ENCODE data around the gene COPZ2. TPM values are rescaled to one million over a fixed set of nuclear protein-coding genes. Genes with fewer than 3 reads are reported as not detected.
A peak's percentile ranks its signal among the peaks of the same experiment; 100 is the strongest.
"Not testable (repeated sequence)": the region's sequence is repeated elsewhere in the genome, so short reads cannot be mapped to it uniquely, and the experiment has no call there.

The COPZ2 gene
- total RNA-seq: 4.6 and 7.0 TPM in 2 replicates

GRCh38 chr17:48037036-48037837 is at the start of gene COPZ2:
COPZ2 (minus strand) TSS chr17:48037797; CDS start chr17:48037777, 20 bp downstream.
- peak; percentile 60 to 62 for DNase-seq (ENCODE audit: low read depth in 2 of 2)

GRCh38 chr17:48084932-48085331 is 47.3 kb upstream of the COPZ2 start:
- no peak for DNase-seq (ENCODE audit: low read depth in 2 of 2)

GRCh38 chr17:48081858-48082257 is 44.3 kb upstream of the COPZ2 start:
- DNase-seq (ENCODE audit: low read depth in 2 of 2): no peak

- DNase-seq (ENCODE audit: low read depth in 2 of 2): not testable (repeated sequence)
Measured at GRCh38 chr17:48077152-48077551, 39.6 kb upstream of the COPZ2 start.

GRCh38 chr17:48074322-48075081 is 36.9 kb upstream of the COPZ2 start:
- peak; percentile 79 to 87 for DNase-seq (ENCODE audit: low read depth in 2 of 2)

- DNase-seq (ENCODE audit: low read depth in 2 of 2): not testable (repeated sequence)
Measured at GRCh38 chr17:48073566-48074094, 36.0 kb upstream of the COPZ2 start.

GRCh38 chr17:48072811-48073210 is 35.2 kb upstream of the COPZ2 start:
- not testable (repeated sequence) for DNase-seq (ENCODE audit: low read depth in 2 of 2)

GRCh38 chr17:48071654-48072053 is 34.1 kb upstream of the COPZ2 start:
- no peak for DNase-seq (ENCODE audit: low read depth in 2 of 2)

- no peak for DNase-seq (ENCODE audit: low read depth in 2 of 2)
Measured at GRCh38 chr17:48070195-48070594, 32.6 kb upstream of the COPZ2 start.

- DNase-seq (ENCODE audit: low read depth in 2 of 2): peak in 1 of 2 donors; percentile 42
Measured at GRCh38 chr17:48068491-48068961, 30.9 kb upstream of the COPZ2 start.

- DNase-seq (ENCODE audit: low read depth in 2 of 2): not testable (repeated sequence)
Measured at GRCh38 chr17:48067808-48068207, 30.2 kb upstream of the COPZ2 start.

- no peak for DNase-seq (ENCODE audit: low read depth in 2 of 2)
Measured at GRCh38 chr17:48067245-48067644, 29.6 kb upstream of the COPZ2 start.

- peak in 1 of 2 donors; percentile 47 for DNase-seq (ENCODE audit: low read depth in 2 of 2)
Measured at GRCh38 chr17:48066656-48067055, 29.1 kb upstream of the COPZ2 start.

- DNase-seq (ENCODE audit: low read depth in 2 of 2): no peak
Measured at GRCh38 chr17:48066192-48066591, 28.6 kb upstream of the COPZ2 start.

GRCh38 chr17:48064638-48065037 is 27.0 kb upstream of the COPZ2 start:
- DNase-seq (ENCODE audit: low read depth in 2 of 2): no peak

GRCh38 chr17:48062273-48062672 is 24.7 kb upstream of the COPZ2 start:
- DNase-seq (ENCODE audit: low read depth in 2 of 2): no peak

- peak in 1 of 2 donors; percentile 47 for DNase-seq (ENCODE audit: low read depth in 2 of 2)
Measured at GRCh38 chr17:48060249-48060648, 22.7 kb upstream of the COPZ2 start.

- no peak for DNase-seq (ENCODE audit: low read depth in 2 of 2)
Measured at GRCh38 chr17:48059125-48059668, 21.6 kb upstream of the COPZ2 start.

GRCh38 chr17:48058393-48059124 is 21.0 kb upstream of the COPZ2 start:
- no peak for DNase-seq (ENCODE audit: low read depth in 2 of 2)

GRCh38 chr17:48057626-48058025 is 20.0 kb upstream of the COPZ2 start:
- DNase-seq (ENCODE audit: low read depth in 2 of 2): no peak

GRCh38 chr17:48056879-48057278 is 19.3 kb upstream of the COPZ2 start:
- no peak for DNase-seq (ENCODE audit: low read depth in 2 of 2)
